Heart right ventricle (tissue), 16 donors: ENCODE results near the gene TMC2. TPM values are rescaled to one million over a fixed set of nuclear protein-coding genes. Genes with fewer than 3 reads are reported as not detected.

Experiments
- ATAC-seq, 8 donors: fragments of 200-7000 bp; cut with Tn5 transposase; one replicate each; pipeline ENCODE4 v1.9.1; 2020; ENCODE audit warnings: mild to moderate bottlenecking in 8 of 8, moderate library complexity in 8 of 8, moderate number of reproducible peaks in 1 of 8
- DNase-seq, 2 donors: peaks; one replicate each; pipeline ENCODE4 v3.0.0-alpha.2; 2020
- H3K27ac ChIP-seq, 10 donors: fragments of 200-600 bp; sonication (generic) in 2 of 10; one replicate each; pipeline versions ENCODE4 v1.5.0 to v1.8.0; 2020 to 2022; ENCODE audit warnings: mild to moderate bottlenecking in 3 of 10
- H3K27me3 ChIP-seq, 7 donors: fragments of 200-600 bp; one replicate each; pipeline ENCODE4 v1.8.0; 2021 to 2022; ENCODE audit warnings: mild to moderate bottlenecking in 2 of 7
- H3K36me3 ChIP-seq, 9 donors: fragments of 200-600 bp; sonication (generic) in 1 of 9; one replicate each; pipeline versions ENCODE4 v1.5.0 to v1.8.0; 2020 to 2022; ENCODE audit warnings: mild to moderate bottlenecking in 2 of 9
- H3K4me1 ChIP-seq, 9 donors: fragments of 200-600 bp; sonication (generic) in 1 of 9; one replicate each; pipeline versions ENCODE4 v1.5.0 to v1.8.0; 2020 to 2022; ENCODE audit warnings: mild to moderate bottlenecking in 4 of 9
- H3K4me3 ChIP-seq, 10 donors: fragments of 200-600 bp; sonication (generic) in 2 of 10; one replicate each; pipeline versions ENCODE4 v1.5.0 to v1.8.0; 2020 to 2022; ENCODE audit warnings: mild to moderate bottlenecking in 7 of 10, moderate library complexity in 2 of 10
- H3K9me3 ChIP-seq, 11 donors: fragments of 200-600 bp in 10 of 11; sonication (generic) in 2 of 11; one replicate each; pipeline versions ENCODE4 v1.5.0 to v1.8.0; 2013 to 2022; ENCODE audit warnings: mild to moderate bottlenecking in 2 of 11, control low read depth in 1 of 11, moderate library complexity in 1 of 11
- CTCF ChIP-seq, 9 donors: fragments of 200-600 bp; sonication (generic) in 2 of 9; IDR thresholded peaks; one replicate each; pipeline versions ENCODE4 v1.5.0 to v1.8.0; 2021 to 2022; ENCODE audit warnings: antibody characterized with exemption in 9 of 9, mild to moderate bottlenecking in 5 of 9, moderate library complexity in 1 of 9
- WGBS, 2 donors: extraction: QIAGEN DNeasy Blood & Tissue Kit; methylation state at CpG; one replicate each; pipeline ENCODE4 v1.1.7; 2013; ENCODE audit warnings: inconsistent platforms in 1 of 2; 5-methylcytosine and 5-hydroxymethylcytosine counted together
- intact Hi-C, 10 donors: fragments of 100-400 bp; cut with DNase I; formaldehyde crosslinking; loops; one replicate each; pipeline versions ENCODE4 v1.11.1 to v1.14.2; 2022
- polyA plus RNA-seq, 2 donors: library from polyadenylated mRNA; stranded (reverse); fragments of 200-250 nt; gene quantifications; one replicate each; pipeline ENCODE4 v1.2.3, GENCODE V29; 2013
- total RNA-seq, 10 donors: library from RNA; stranded (reverse); fragmentation: NEBNext Ultra II Directional in 3 of 10; extraction: Animal tissue kit (Norgen Biotek cat#: 25700) in 3 of 10; gene quantifications; one replicate each; pipeline versions ENCODE4 v1.2.1 to v1.2.4, GENCODE V29; 2021 to 2023
- donor health status: Arrhythmogenic right ventricular cardiomyopathy.
- donor health status: ischemic (EF 13 %, LVEDD 7.1; RV severe dilation, severe dysfunction).
- donor health status: healthy with polysubstance abuse.
- donor health status: DM: no; HTN: yes; CAD: no.
- donor health status: DM: no; HTN: no; CAD: no.
- donor health status: ischemic (EF 25% LVEDD 6.9; RV normal size, moderate dysfunction).
- donor health status: ischemic (EF 25% LVEDD 5.7; RV mildly dilated, moderate dysfunction).
- donor health status: healthy.
- donor health status: DM: yes; HTN: yes; CAD: no.
- donor health status: Ischemic cardiomyopathy.
- donor health status: ischemic (EF 35%, LVEDD 5.7; RV mildly dilated, moderate dysfunction).
- donor health status: nonischemic (EF 11% LVEDD 7.7; RV severe dilation, severe dysfunction).
- donor health status: DM: yes; HTN: yes; CAD: no.
- donor health status: PGD.
- donor health status: ischemic (EF 29% LVEDD 5.4; RV normal size, mild dysfunction).
- donor health status: nonischemic (EF 23%, LVEDD 6.1; RV moderate dilation, normal function).

Gene TMC2
- total and polyA plus RNA-seq, 12 donors: 0.20 TPM; not detected in 11

GRCh38 chr20:2652724-2653555, 116.6 kb downstream of the TMC2 start:
- peaks cover 9 to 45% (median 39%) of the 10 kb centered on the region in 9 donors for H3K36me3 ChIP-seq
- intact Hi-C loops: loop anchor here in 3 of 10 donors (1.0 to 5.0 kb wide), 3 partner anchors 11 to 189 kb away; partner anchors contain the start of genes IDH3B (in 1 of the 3), PCED1A (in 1 of the 3) and VPS16 (in 1 of the 3)
- WGBS, 2 donors: 1% methylated on average over 56 of the region's 56 CpGs
- H3K27me3 ChIP-seq: no peaks in the 10 kb centered on the region
- peak overlapping the region; percentile 69 to 98 (median 93) for H3K4me3 ChIP-seq
- no peaks in the 10 kb centered on the region for H3K9me3 ChIP-seq
- no peak for TF ChIP-seq CTCF (IDR thresholded peaks at IDR 0.05)
- peak overlapping the region; percentile 67 to 97 (median 94) for H3K27ac ChIP-seq
- H3K4me1 ChIP-seq: peaks cover 3 to 31% (median 25%) of the 10 kb centered on the region in 9 donors
- peak in 1 of 2 donors; percentile 51 for DNase-seq
- peak; percentile 60 to 83 (median 66) for ATAC-seq

DNA sequence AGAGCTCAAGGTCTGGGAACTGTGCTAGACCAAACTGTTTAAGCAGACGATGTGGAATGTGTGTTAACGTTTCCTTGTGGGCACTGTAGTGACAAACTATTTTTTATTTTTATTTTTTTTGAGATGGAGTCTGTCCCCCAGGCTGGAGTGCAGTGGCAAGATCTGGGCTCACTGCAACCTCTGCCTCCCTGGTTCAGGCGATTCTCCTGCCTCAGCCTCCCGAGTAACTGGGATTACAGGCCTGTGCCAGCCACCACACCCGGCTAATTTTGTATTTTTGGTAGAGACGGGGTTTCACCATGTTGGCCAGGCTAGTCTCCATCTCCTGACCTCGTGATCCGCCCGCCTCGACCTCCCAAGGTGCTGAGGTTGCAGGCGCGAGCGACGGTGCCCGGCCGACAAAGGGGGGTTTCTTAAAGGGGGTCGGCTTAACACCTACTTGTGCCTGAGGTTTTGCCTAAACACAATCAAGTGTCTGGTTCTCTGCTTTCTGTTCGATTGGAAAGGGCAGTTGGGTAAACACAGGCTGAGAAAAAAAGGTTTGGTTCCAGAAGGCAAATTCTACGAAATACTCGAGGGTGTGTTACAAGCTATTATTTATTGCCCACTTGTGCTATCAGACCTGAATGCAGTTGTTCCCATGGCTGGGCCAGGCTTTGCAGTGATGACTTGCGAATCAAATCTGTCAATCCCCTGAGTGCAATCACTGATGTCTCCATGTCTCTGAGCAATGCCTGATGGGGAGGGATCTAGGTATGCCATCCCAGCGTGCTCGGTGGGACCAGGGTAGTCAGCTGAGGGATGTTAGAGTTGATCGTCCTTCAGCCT, 117.4 kb downstream of the TMC2 start:
- H3K27ac ChIP-seq: peak overlapping the region in 5 of 10 donors; percentile 90 to 97 (median 94)
- intact Hi-C loops: loop anchor here in 2 of 10 donors (5.0 kb wide), 2 partner anchors 126 to 189 kb away; partner anchors contain the start of genes PCED1A (in 1 of the 2) and VPS16 (in 1 of the 2)

GRCh38 chr20:2654384-2654822, 118.0 kb downstream of the TMC2 start:
- DNase-seq (no peak), ATAC-seq (no peak)
- peak overlapping the region in 1 of 10 donors; percentile 93 for H3K27ac ChIP-seq
- no peaks in the 10 kb centered on the region for H3K27me3 ChIP-seq
- peaks cover 9 to 59% (median 54%) of the 10 kb centered on the region in 9 donors for H3K36me3 ChIP-seq
- H3K4me3 ChIP-seq: peak overlapping the region in 1 of 10 donors; percentile 75
- 84 to 87% methylated on average over 9 of the region's 9 CpGs for WGBS, 2 donors
- H3K4me1 ChIP-seq: peaks cover 3 to 31% (median 25%) of the 10 kb centered on the region in 9 donors
- H3K9me3 ChIP-seq: no peaks in the 10 kb centered on the region
- intact Hi-C loops: loop anchor here in 2 of 10 donors (5.0 kb wide), 2 partner anchors 127 to 188 kb away; partner anchors contain the start of genes PCED1A (in 1 of the 2) and VPS16 (in 1 of the 2)
- no peak for TF ChIP-seq CTCF (IDR thresholded peaks at IDR 0.05)

More for the DNA sequence above, 117.4 kb downstream of the TMC2 start:
- Histone ChIP-seq H3K4me1 (peaks cover 3 to 31% (median 25%) of the 10 kb centered on the region in 9 donors), H3K36me3 (peaks cover 9 to 53% (median 47%) of the 10 kb centered on the region in 9 donors), H3K9me3 (no peaks in the 10 kb centered on the region), H3K27me3 (no peaks in the 10 kb centered on the region), H3K4me3 (peak overlapping the region; percentile 69 to 98 (median 93))
- no peak for ATAC-seq
- no peak for DNase-seq
- no peak for TF ChIP-seq CTCF (IDR thresholded peaks at IDR 0.05)
- WGBS, 2 donors: 40 to 44% methylated on average over 24 of the region's 24 CpGs
